K562 (cell line): ENCODE data around the gene ANKMY1. TPM values are rescaled to one million over a fixed set of nuclear protein-coding genes. Genes with fewer than 3 reads are reported as not detected.

ENCODE experiments used
- CAMTA2 ChIP-seq: fragments of 250-450 bp; sonication (Bioruptor Pico); conservative IDR thresholded peaks from 2 replicates; pipeline ENCODE4 v1.5.1; 2022
- CREB5 ChIP-seq: fragments of 250-450 bp; sonication (Bioruptor Pico); IDR thresholded peaks from 2 replicates; pipeline ENCODE4 v1.5.0; 2020; ENCODE audit warnings: mild to moderate bottlenecking
- ILK ChIP-seq: fragments of 450-650 bp; IDR thresholded peaks from 2 replicates; pipeline ENCODE4 v1.6.1; 2016; ENCODE audit warnings: missing genetic modification characterization, low read depth, mild to moderate bottlenecking, missing compliant biosample characterization, moderate library complexity, borderline replicate concordance
- MAFK ChIP-seq: IDR thresholded peaks from 2 replicates; pipeline ENCODE4 v1.6.1; 2011; ENCODE audit warnings: low read length, improper control_type of control experiment
- NCOA4 ChIP-seq: fragments of 450-650 bp; IDR thresholded peaks from 2 replicates; pipeline ENCODE4 v1.6.1; 2018; ENCODE audit warnings: mild to moderate bottlenecking; ENCODE audit not compliant: partially characterized antibody
- NFE2 ChIP-seq: IDR thresholded peaks from 2 replicates; pipeline ENCODE4 v1.6.1; 2014; ENCODE audit warnings: antibody characterized with exemption, low read depth
- NR2C1 ChIP-seq, 2 experiments: fragments of 450-650 bp; IDR thresholded peaks; 2 replicates each; pipeline ENCODE4 v1.6.1; 2017; ENCODE audit warnings: mild to moderate bottlenecking in 2 of 2, antibody characterized with exemption in 1 of 2, inconsistent platforms in 1 of 2, missing compliant biosample characterization in 1 of 2, missing genetic modification characterization in 1 of 2
- PHF21A ChIP-seq: fragments of 450-650 bp; IDR thresholded peaks from 2 replicates; pipeline ENCODE4 v1.6.1; 2017; ENCODE audit warnings: low read depth, borderline replicate concordance
- PTBP1 ChIP-seq: fragments of 200-400 bp; formaldehyde crosslinking; IDR thresholded peaks from 2 replicates; pipeline ENCODE4 v1.6.1; 2017; ENCODE audit warnings: low read depth, low read length
- RBFOX2 ChIP-seq: fragments of 200-400 bp; formaldehyde crosslinking; IDR thresholded peaks from 2 replicates; pipeline ENCODE4 v1.6.1; 2017; ENCODE audit warnings: low read depth, mild to moderate bottlenecking, low read length, moderate library complexity
- REST ChIP-seq, 2 experiments: fragments of 450-650 bp; formaldehyde crosslinking in 1 of 2; IDR thresholded peaks; 2 replicates each; pipeline versions ENCODE4 v1.4.0 to v1.6.1; 2014 to 2020; ENCODE audit warnings: mild to moderate bottlenecking in 2 of 2, borderline replicate concordance in 1 of 2, low read depth in 1 of 2
- SETDB1 ChIP-seq: IDR thresholded peaks from one replicate; pipeline ENCODE4 v1.6.1; 2012; ENCODE audit warnings: low read length, control low read depth, inconsistent platforms
- SMAD2 ChIP-seq: fragments of 150-350 bp; IDR thresholded peaks from 2 replicates; pipeline ENCODE4 v1.6.1; 2014; ENCODE audit warnings: low read depth, mild to moderate bottlenecking, low read length
- SRF ChIP-seq, 2 experiments: fragments of 250-450, 450-650 bp in 1 of 2; sonication (Bioruptor Pico) in 1 of 2; sonication (generic) in 1 of 2; formaldehyde crosslinking; IDR thresholded peaks; 2 replicates each; pipeline versions ENCODE4 v1.5.0 to v1.5.1; 2020 to 2022; ENCODE audit warnings: mild to moderate bottlenecking in 1 of 2, missing genetic modification reagents in 1 of 2
- WHSC1 ChIP-seq: IDR thresholded peaks from one replicate; pipeline ENCODE4 v1.6.1; 2012; ENCODE audit warnings: low read length, control low read depth, inconsistent platforms
- ZNF12 ChIP-seq: sonication (generic); formaldehyde crosslinking; IDR thresholded peaks from 2 replicates; pipeline ENCODE4 v1.4.0; 2020; ENCODE audit warnings: mild to moderate bottlenecking, missing genetic modification reagents
- ZNF121 ChIP-seq: sonication (generic); formaldehyde crosslinking; conservative IDR thresholded peaks from 2 replicates; pipeline ENCODE4 v1.8.0; 2022; ENCODE audit warnings: missing genetic modification reagents
- ZNF134 ChIP-seq: fragments of 250-450 bp; sonication (Bioruptor Pico); conservative IDR thresholded peaks from 2 replicates; pipeline ENCODE4 v1.4.0; 2020
- ZNF146 ChIP-seq: IDR thresholded peaks from one replicate; pipeline ENCODE4 v1.6.1; 2018; ENCODE audit warnings: missing compliant biosample characterization; ENCODE audit not compliant: unreplicated experiment
- polyA plus RNA-seq, 8 experiments: library from polyadenylated mRNA; depleted of rRNA in 4 of 8; stranded (reverse) in 5 of 8; unstranded in 3 of 8; fragments of >200 nt; fragmentation: Nextera tagmentation in 2 of 8; fragmentation: Illumina TruSeq in 1 of 8; extraction: Ambion mirVana in 2 of 8; extraction: Trizol in 1 of 8; gene quantifications; 2 replicates each; pipeline versions ENCODE4 v1.2.1 to v1.2.3, GENCODE V29; 2011 to 2014; ENCODE audit warnings: inconsistent platforms in 1 of 8, missing spikeins in 1 of 8
- total RNA-seq, 7 experiments: library from RNA; depleted of rRNA in 6 of 7; stranded (reverse); fragments of >200 nt in 6 of 7; fragmentation: Illumina TruSeq in 2 of 7; extraction: Trizol in 2 of 7; gene quantifications; 2 replicates each; pipeline versions ENCODE4 v1.2.1 to v1.2.3, GENCODE V29; 2011 to 2021; ENCODE audit warnings: low replicate concordance in 1 of 7

The ANKMY1 gene
- total and polyA plus RNA-seq, 9 of the 15 experiments (the other 6 are each of a cell fraction or from before 2014, with no cell fraction given) = 0.75 to 15.1 (median 11.7) TPM

GRCh38 chr2:240560480-240561324 lies 2.9 kb upstream of the ANKMY1 start (continued):
- TF ChIP-seq RBFOX2 (peak; percentile 97), WHSC1 (no peak), CAMTA2 (CRISPR knock-in tag) (0 out of 2 replicates have a peak, but pooled peaks have one; percentile 18), CREB5 (CRISPR knock-in tag) (no peak), SMAD2 (no peak), ZNF121 (CRISPR knock-in tag) (no peak), ZNF134 (CRISPR knock-in tag) (no peak), PTBP1 (no peak), ZNF12 (no peak), NFE2 (no peak), REST (IDR thresholded peaks at IDR 0.05; ENCODE audit: borderline replicate concordance) (no peak), REST (CRISPR knock-in tag; IDR thresholded peaks at IDR 0.05; ENCODE audit: low read depth) (no peak), PHF21A (no peak), SETDB1 (no peak), NCOA4 (no peak), MAFK (no peak), NR2C1 (IDR thresholded peaks at IDR 0.05) (no peak), NR2C1 (tag; IDR thresholded peaks at IDR 0.05) (no peak), SRF (CRISPR knock-in tag; IDR thresholded peaks at IDR 0.05) (peak in 1 of 2 experiments; percentile 58; a peak in 2 of 4 replicates), ZNF146 (CRISPR knock-in tag) (no peak), ILK (tag) (no peak)
